HG02885 (cell line): ENCODE results near the gene GIT1.

ENCODE experiments used
- ATAC-seq: cut with Tn5 transposase; IDR thresholded peaks from one replicate; pipeline ENCODE4 v1.9.1; 2021; ENCODE audit warnings: mild to moderate bottlenecking; ENCODE audit not compliant: unreplicated experiment, poor library complexity

Gene GIT1

DNA sequence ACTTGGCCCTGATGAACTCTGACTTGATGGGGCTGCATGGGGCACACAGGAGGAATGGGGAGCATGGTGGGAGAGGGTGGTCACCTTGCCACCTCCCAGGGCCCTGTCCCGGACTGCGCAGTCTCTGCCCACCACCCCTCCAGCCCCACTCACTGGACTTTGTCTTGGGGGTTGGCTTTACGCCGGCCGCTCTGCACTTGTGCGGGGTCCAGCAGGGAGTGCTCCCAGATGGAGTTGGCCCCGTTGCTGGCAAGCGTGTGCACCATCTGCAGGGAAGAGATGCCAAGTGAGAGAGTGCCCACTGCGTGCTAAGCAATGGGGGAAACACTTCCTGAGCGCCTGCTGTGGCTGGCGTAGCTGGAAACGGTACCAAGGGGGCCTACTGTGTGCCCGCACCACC is 6.7 kb downstream of the GIT1 start:
- no peak for ATAC-seq

- ATAC-seq = no peak
Observed at GRCh38 chr17:29582254-29582765, 7.1 kb downstream of the GIT1 start.

GRCh38 chr17:29581583-29582253 is 7.7 kb downstream of the GIT1 start:
- ATAC-seq = no peak

- ATAC-seq = peak; percentile 80
Observed at GRCh38 chr17:29579866-29580771, 9.3 kb downstream of the GIT1 start.

- no peak for ATAC-seq
Observed at GRCh38 chr17:29578626-29579485, 10.6 kb downstream of the GIT1 start.

GRCh38 chr17:29577385-29578211 is 11.8 kb downstream of the GIT1 start:
- no peak for ATAC-seq

DNA sequence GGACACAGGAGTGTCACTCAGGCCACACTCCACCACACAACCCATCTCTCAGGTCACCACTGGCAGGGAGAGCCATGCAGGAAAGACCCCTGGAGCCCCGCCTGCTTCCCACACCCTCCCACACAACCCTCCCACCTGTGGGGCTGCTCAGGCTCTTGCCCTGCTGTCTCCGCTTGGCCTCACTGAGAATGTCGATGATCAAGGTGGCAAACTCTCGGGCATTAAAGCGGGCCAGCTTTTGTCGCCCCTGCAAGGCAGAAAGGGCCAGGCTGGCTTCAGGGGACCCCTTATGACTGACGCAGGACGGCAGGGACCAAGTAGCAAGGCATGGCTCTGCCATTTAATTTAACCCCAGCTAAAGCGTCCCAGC is 12.5 kb downstream of the GIT1 start:
- ATAC-seq = no peak

DNA sequence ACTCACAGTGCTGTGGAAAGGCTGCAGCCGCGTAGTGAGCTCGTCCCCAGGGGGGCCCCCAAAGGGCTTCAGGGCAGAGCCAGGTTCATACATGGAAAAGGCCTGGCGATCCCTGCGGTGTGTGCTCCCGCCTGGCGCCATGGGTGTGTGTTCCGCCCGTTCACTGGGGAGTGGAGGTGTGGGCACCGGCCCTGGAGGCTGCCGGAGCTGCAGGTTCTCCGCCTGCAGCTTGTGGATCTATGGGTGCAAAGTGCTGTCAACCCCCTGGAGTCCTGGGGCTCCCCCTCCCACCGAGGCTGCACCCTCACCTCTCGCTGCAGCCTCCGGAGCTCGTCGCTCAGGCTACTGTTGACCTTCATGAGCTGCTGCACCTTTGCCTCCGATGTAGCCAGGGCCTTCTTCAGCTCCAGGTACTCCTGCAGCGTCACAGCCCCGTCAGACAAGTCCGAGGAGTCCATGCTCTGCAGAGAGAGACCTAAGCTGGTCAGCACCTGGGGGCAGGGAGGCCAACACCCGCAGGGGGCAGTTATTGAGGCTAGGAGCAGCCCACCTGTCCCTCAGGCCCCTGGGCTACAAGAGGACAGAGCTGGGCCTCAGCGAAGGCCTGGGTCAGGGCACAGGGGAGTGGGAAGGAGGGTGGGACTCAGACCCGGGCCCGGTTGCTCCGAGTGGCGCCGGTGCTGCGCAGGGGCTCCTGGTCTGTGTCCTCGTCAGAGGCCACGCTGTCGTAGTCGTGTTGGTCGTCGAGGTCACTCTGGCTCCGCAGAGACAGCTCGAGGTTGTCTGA is 13.0 kb downstream of the GIT1 start:
- ATAC-seq = no peak

DNA sequence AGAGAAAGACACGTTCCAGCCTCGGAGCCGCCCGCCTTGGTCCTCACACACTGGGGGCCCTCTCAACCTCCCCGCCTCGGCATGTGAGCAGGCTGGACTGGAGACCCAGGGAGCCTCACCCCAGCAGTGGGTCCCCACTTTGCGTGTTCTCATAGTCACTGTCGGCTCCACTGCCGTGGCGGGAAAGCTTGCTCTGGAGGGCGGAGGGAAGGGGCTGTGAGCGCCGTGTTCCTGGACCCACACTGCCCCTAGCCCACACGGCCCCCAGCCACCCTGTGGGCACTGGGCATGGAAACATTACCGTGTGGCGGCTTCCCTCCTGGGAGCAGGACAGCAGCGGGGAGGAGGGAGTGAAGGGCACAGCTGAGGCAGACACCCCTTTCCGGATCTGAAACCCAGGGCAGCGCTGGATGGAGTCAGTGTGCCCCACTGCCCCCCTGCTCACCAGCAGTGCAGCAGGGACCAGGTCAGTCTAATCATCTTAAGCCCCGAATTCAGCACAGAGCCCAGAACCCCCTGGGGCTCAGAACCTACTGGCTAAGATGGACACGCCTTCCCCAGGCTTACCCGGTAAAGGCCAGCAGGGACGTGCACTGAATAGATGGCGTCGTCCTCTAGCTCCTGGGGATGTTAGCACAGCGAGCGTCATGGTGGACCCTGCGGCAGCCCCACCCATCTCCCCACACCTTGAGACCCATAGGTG is 13.8 kb downstream of the GIT1 start:
- ATAC-seq = no peak

DNA sequence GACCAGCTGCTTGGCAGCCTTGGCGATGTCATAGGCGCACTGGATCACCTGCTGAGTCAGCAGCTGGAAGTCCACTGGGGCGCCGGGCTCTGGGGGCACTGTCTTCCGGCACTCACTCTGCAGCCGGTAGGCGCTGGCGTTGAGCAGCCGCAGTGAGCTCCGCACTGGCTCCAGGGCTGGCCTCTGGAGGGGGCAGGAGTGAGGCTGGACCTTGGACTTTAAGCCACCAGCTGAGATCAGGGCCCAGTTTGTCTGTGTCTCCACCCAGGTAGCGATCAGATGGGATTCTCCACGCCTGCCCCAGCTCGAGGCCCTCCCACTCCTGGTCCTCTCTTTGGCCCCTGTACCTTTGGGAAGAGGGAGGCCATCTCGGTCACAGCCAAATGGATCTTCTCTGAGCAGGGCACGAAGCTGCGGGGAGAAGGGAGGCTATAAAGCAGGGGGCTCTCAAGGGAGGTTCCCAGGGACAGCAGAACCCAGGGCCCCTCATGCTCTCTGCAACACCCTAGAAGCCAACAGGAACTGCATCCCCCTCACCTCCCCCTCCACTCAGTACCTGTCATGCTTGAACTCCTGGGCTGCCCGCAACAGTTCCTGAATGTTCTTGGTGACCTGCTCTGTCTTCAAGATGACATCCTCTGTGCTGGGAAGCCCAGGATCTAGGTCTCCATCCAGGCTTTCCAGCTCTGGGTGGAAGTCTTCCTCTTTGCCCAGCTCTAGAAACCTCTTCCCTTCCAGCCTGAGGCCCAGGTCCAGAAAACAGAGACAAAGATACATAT is 14.5 kb downstream of the GIT1 start:
- ATAC-seq = no peak

GRCh38 chr17:29573871-29574731 is 15.3 kb downstream of the GIT1 start:
- no peak for ATAC-seq

DNA sequence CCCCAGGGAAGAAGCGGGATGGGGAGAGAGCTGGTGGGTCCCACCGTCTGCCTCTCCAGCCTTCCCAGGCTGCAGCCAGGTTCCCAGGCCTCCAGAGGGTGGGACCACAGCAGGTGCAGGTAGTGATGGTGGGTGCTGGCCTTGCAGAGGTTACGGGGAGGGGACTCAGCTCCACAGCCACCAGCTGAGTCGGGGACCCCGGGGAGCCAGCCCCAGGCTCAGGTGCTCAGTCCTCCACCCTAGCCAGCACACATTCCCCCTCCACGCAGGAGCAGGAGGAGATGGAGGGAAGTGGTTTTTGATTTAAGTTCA is 15.9 kb downstream of the GIT1 start:
- ATAC-seq = no peak

- peak; percentile 41 for ATAC-seq
Observed at GRCh38 chr17:29572691-29573557, 16.5 kb downstream of the GIT1 start.

- ATAC-seq = no peak
Observed at GRCh38 chr17:29571883-29572681, 17.4 kb downstream of the GIT1 start.

DNA sequence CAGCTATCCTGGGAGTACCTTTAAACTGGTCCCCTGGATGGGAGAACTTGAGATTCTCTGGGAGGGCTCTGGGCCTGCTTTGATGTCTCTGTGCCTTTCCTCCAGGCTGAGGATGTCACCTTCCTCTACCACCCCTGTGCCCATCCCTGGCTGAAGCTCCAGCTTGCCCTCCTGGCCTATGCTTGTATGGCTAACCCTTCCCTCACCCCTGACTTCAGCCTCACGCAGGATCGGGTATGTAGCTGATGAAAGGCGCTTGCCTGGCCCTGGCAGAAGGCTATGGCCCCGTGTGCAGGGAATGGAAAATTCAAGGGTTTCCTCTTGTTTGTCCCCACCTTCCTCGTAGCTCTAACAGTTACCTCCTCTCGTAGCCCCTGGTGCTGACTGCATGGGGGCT is 18.0 kb downstream of the GIT1 start:
- no peak for ATAC-seq
